HepG2 (cell line): ENCODE measurements around the gene STK39. TPM values are rescaled to one million over a fixed set of nuclear protein-coding genes. Genes with fewer than 3 reads are reported as not detected.

Source experiments
- ATAC-seq: fragments of 200-7000 bp; cut with Tn5 transposase; 3 replicates; pipeline ENCODE4 v1.9.1; 2020; ENCODE audit warnings: mild to moderate bottlenecking, moderate library complexity
- BruUV-seq: library from RNA; stranded (reverse); fragments of 400-500 nt; replicated peaks from 2 replicates; lab custom pipeline; 2021; lab: Mats Ljungman, UMichigan
- CTCF ChIA-PET: fragments of 300-600 bp; formaldehyde crosslinking; extraction: SDS; loops from one replicate; lab custom pipeline; 2021; ENCODE audit warnings: low total read pairs, inconsistent platforms, low intra/inter-chr PET ratio; lab: Yijun Ruan, JAX
- POLR2A ChIA-PET: fragments of 350-600 bp; sonication (Branson Sonifier 250); formaldehyde crosslinking; loops from one replicate; lab custom pipeline; 2020; ENCODE audit warnings: antibody characterized with exemption, inconsistent platforms; lab: Yijun Ruan, JAX
- DNase-seq: peaks from one replicate; pipeline ENCODE4 v3.0.0-alpha.2; 2015; ENCODE audit warnings: low spot score
- FAIRE-seq: peaks from 3 replicates; lab custom pipeline; 2011; peaks lifted over from hg19 to GRCh38; lab: Jason Lieb, UNC
- H2AFZ ChIP-seq: one replicate; pipeline ENCODE4 v1.6.1; 2011; ENCODE audit warnings: low read length, inconsistent platforms
- H3K27ac ChIP-seq: fragments of 300-600 bp; 3 replicates; pipeline ENCODE4 v1.8.0; 2011; ENCODE audit warnings: mixed run types, mild to moderate bottlenecking, mixed read lengths, low read length, inconsistent platforms; ENCODE audit not compliant: insufficient read depth; ENCODE audit errors: extremely low read length
- H3K27me3 ChIP-seq, 2 experiments: fragments of 200-600 bp in 1 of 2; 2 replicates in 1 of 2; 3 replicates in 1 of 2; pipeline versions ENCODE4 v1.6.0 to v1.8.0; 2011; ENCODE audit warnings: low read length in 2 of 2, mild to moderate bottlenecking in 2 of 2, moderate library complexity in 2 of 2, inconsistent platforms in 1 of 2; ENCODE audit not compliant: insufficient read depth in 2 of 2, control insufficient read depth in 1 of 2
- H3K36me3 ChIP-seq, 2 experiments: fragments of 200-600 bp in 1 of 2; replicated peaks in 1 of 2; 2 replicates in 1 of 2; 3 replicates in 1 of 2; pipeline versions ENCODE4 v1.5.1 to v1.8.0; 2011; ENCODE audit warnings: low read length in 2 of 2, inconsistent platforms in 1 of 2; ENCODE audit not compliant: insufficient read depth in 2 of 2, control insufficient read depth in 1 of 2
- H3K4me1 ChIP-seq: 2 replicates; pipeline ENCODE4 v1.5.1; 2012; ENCODE audit warnings: low read length, inconsistent platforms; ENCODE audit not compliant: insufficient read depth
- H3K4me2 ChIP-seq: 2 replicates; pipeline ENCODE4 v1.6.0; 2011; ENCODE audit warnings: low read depth, low read length, inconsistent platforms
- H3K4me3 ChIP-seq, 3 experiments: fragments of 200-600 bp in 1 of 3; sonication (generic), shearing (Covaris generic) in 1 of 3; replicated peaks in 1 of 3; 2 replicates each; pipeline ENCODE4 v1.5.1; 2011 to 2016; ENCODE audit warnings: low read length in 3 of 3, inconsistent platforms in 2 of 3, low read depth in 2 of 3, mild to moderate bottlenecking in 2 of 3, control low read depth in 1 of 3, mixed read lengths in 1 of 3; ENCODE audit not compliant: insufficient read depth in 1 of 3
- H3K79me2 ChIP-seq: one replicate; pipeline ENCODE4 v1.6.1; 2011; ENCODE audit warnings: low read length, inconsistent platforms; ENCODE audit not compliant: insufficient read depth
- H3K9ac ChIP-seq: 2 replicates; pipeline ENCODE4 v1.6.0; 2011; ENCODE audit warnings: mild to moderate bottlenecking, low read depth, low read length, inconsistent platforms; ENCODE audit not compliant: insufficient read depth
- H3K9me3 ChIP-seq: 2 replicates; pipeline ENCODE4 v1.5.1; 2012; ENCODE audit warnings: mild to moderate bottlenecking, low read length
- H4K20me1 ChIP-seq: 2 replicates; pipeline ENCODE4 v1.6.0; 2011; ENCODE audit warnings: inconsistent platforms, mild to moderate bottlenecking, low read length, moderate library complexity; ENCODE audit not compliant: insufficient read depth
- BCL6 ChIP-seq: IDR thresholded peaks from 2 replicates; pipeline ENCODE4 v1.6.1; 2016; ENCODE audit warnings: missing genetic modification reagents, missing compliant biosample characterization
- CCAR2 ChIP-seq: fragments of 200-400 bp; formaldehyde crosslinking; optimal IDR thresholded peaks from 2 replicates; pipeline ENCODE3; 2018; ENCODE audit warnings: low read depth, mild to moderate bottlenecking, low read length, moderate library complexity
- GTF3A ChIP-seq: sonication (generic); formaldehyde crosslinking; conservative IDR thresholded peaks from 2 replicates; pipeline ENCODE4 v1.4.0; 2020; ENCODE audit warnings: mild to moderate bottlenecking, missing genetic modification reagents
- HMG20B ChIP-seq: conservative IDR thresholded peaks from 2 replicates; pipeline ENCODE4 v1.6.1; 2016; ENCODE audit warnings: missing genetic modification reagents, missing compliant biosample characterization
- MTA1 ChIP-seq: sonication (generic); formaldehyde crosslinking; IDR thresholded peaks from 2 replicates; pipeline ENCODE4 v1.4.0; 2020; ENCODE audit warnings: missing genetic modification reagents, mild to moderate bottlenecking, borderline replicate concordance
- SMC3 ChIP-seq: IDR thresholded peaks from 2 replicates; pipeline ENCODE4 v1.6.1; 2011; ENCODE audit warnings: low read length, improper control_type of control experiment
- STAG1 ChIP-seq: sonication (generic); formaldehyde crosslinking; IDR thresholded peaks from 2 replicates; pipeline ENCODE4 v1.4.0; 2020; ENCODE audit warnings: missing genetic modification reagents
- ZFYVE20 ChIP-seq: sonication (generic); formaldehyde crosslinking; IDR thresholded peaks from 2 replicates; pipeline ENCODE4 v1.8.0; 2023; ENCODE audit warnings: low read depth, mild to moderate bottlenecking, moderate library complexity, missing genetic modification reagents, borderline replicate concordance
- ZKSCAN5 ChIP-seq: sonication (generic); formaldehyde crosslinking; IDR thresholded peaks from 2 replicates; pipeline ENCODE4 v1.5.1; 2020; ENCODE audit warnings: mild to moderate bottlenecking, missing genetic modification reagents
- ZNF260 ChIP-seq: sonication (generic); formaldehyde crosslinking; IDR thresholded peaks from 2 replicates; pipeline ENCODE4 v1.4.0; 2020; ENCODE audit warnings: missing genetic modification reagents, low read depth, mild to moderate bottlenecking, borderline replicate concordance
- ZNF274 ChIP-seq: sonication (generic); formaldehyde crosslinking; IDR thresholded peaks from 2 replicates; pipeline ENCODE4 v1.5.1; 2020; ENCODE audit warnings: mild to moderate bottlenecking, missing genetic modification reagents
- ZNF652 ChIP-seq: IDR thresholded peaks from 2 replicates; pipeline ENCODE4 v1.6.1; 2016; ENCODE audit warnings: low read depth, borderline replicate concordance
- WGBS: methylation state at CpG from one replicate; pipeline ENCODE4 v1.1.6; 2017; ENCODE audit warnings: low lambda C conversion rate; 5-methylcytosine and 5-hydroxymethylcytosine counted together
- in situ Hi-C: cut with HindIII; loops from 2 replicates; pipeline ENCODE4 v1.10.0; 2017; ENCODE audit warnings: low pct_unique_long_range_greater_than_20kb; ENCODE audit not compliant: extremely low pct_ligation_motif_present
- intact Hi-C: fragments of 100-400 bp; cut with micrococcal nuclease; formaldehyde crosslinking; loops from one replicate; pipeline ENCODE4 v1.10.0; 2022; ENCODE audit not compliant: unreplicated experiment
- polyA plus RNA-seq, 8 experiments: library from polyadenylated mRNA; depleted of rRNA in 3 of 8; stranded (reverse) in 7 of 8; unstranded in 1 of 8; fragments of >200 nt; fragmentation: Illumina TruSeq in 4 of 8; extraction: Trizol in 4 of 8; gene quantifications; 2 replicates each; pipeline versions ENCODE4 v1.2.1 to v1.2.3, GENCODE V29; 2011 to 2016; ENCODE audit warnings: low read depth in 4 of 8, missing spikeins in 1 of 8, mixed read lengths in 1 of 8; ENCODE audit not compliant: insufficient read depth in 1 of 8
- total RNA-seq, 5 experiments: library from RNA; depleted of rRNA; stranded (reverse); fragments of >200 nt; fragmentation: Illumina TruSeq; extraction: Trizol; gene quantifications; 2 replicates each; pipeline ENCODE4 v1.2.3, GENCODE V29; 2016; ENCODE audit warnings: low read depth in 1 of 5
- TF ChIP-seq, protein P1 (sequence below): sonication (generic); formaldehyde crosslinking; IDR thresholded peaks from 2 replicates; pipeline ENCODE4 v1.8.1; 2023; ENCODE audit warnings: missing genetic modification reagents, mild to moderate bottlenecking, borderline replicate concordance
- TF ChIP-seq, protein P2 (sequence below): IDR thresholded peaks from 2 replicates; pipeline ENCODE4 v1.6.1; 2012; ENCODE audit warnings: low read depth, low read length, improper control_type of control experiment
- TF ChIP-seq, protein P3 (sequence below): sonication (generic); formaldehyde crosslinking; IDR thresholded peaks from 2 replicates; pipeline ENCODE4 v1.5.0; 2020; ENCODE audit warnings: mild to moderate bottlenecking, missing genetic modification reagents, moderate library complexity

Gene STK39
- total and polyA plus RNA-seq, 2 of the 13 experiments (the other 11 are each of a cell fraction or from before 2014, with no cell fraction given), result 27.3 to 38.4 TPM

DNA sequence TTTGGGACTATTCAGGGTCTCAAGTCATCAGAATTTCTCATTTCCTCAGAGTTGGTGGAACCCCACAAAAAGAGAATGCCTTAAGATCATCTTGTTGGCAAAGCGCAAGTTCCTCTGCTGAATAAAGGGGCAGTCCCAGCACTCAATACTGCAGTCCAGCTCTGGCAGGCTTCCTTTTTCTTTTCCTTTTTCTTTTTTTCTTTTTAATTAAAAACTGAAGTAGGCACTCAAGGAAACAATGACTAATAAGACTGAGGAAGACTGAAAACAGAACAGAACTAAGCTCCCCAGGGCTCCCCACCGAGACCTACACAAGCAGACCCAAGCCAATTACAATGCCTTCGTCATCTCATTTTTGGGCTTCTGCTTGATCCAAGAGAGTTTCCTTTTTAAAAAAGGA is 82.0 kb downstream of the STK39 start:
- peaks cover 46% of the 10 kb centered on the region for H3K4me1 ChIP-seq
- no peak overlapping the region for H3K4me3 ChIP-seq
- ChIA-PET CTCF (no interaction called here), POLR2A (interaction anchor here (1.0 to 2.9 kb wide), 4 partner anchors 10 to 27 kb away, joined by 3 to 23 read pairs (median 10); no protein-coding TSS in a partner anchor)
- FAIRE-seq, result no peak
- in situ Hi-C loops, result no loop called here
- 97% methylated on average over 3 of the region's 3 CpGs for WGBS
- intact Hi-C loops, result loop anchor here (5.0 kb wide), 1 partner anchor 127 kb away; no protein-coding TSS in a partner anchor
- no peak overlapping the region for H3K4me2 ChIP-seq
- BruUV-seq, result no TSS peak
- TF ChIP-seq HMG20B (no peak), BCL6 (no peak), MTA1 (CRISPR knock-in tag) (no peak), GTF3A (CRISPR knock-in tag) (no peak), CCAR2 (no peak), ZFYVE20 (CRISPR knock-in tag) (no peak), ZNF274 (CRISPR knock-in tag) (no peak)
- TF ChIP-seq, protein P1, sequence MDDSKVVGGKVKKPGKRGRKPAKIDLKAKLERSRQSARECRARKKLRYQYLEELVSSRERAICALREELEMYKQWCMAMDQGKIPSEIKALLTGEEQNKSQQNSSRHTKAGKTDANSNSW (CRISPR knock-in tag), result no peak
- peaks cover 1% of the 10 kb centered on the region for H3K79me2 ChIP-seq
- no peaks in the 10 kb centered on the region for H3K27me3 ChIP-seq
- H3K9me3 ChIP-seq, result no peaks in the 10 kb centered on the region
- peak overlapping the region; percentile 80 for H3K27ac ChIP-seq
- no peak for DNase-seq
- no peak overlapping the region for H2AFZ ChIP-seq
- no peak for ATAC-seq
- H3K9ac ChIP-seq, result no peak overlapping the region
- no peaks in the 10 kb centered on the region for H4K20me1 ChIP-seq
- H3K36me3 ChIP-seq, result peaks cover 0 to 34% of the 10 kb centered on the region in 2 experiments; a peak in 3 of 5 replicates

DNA sequence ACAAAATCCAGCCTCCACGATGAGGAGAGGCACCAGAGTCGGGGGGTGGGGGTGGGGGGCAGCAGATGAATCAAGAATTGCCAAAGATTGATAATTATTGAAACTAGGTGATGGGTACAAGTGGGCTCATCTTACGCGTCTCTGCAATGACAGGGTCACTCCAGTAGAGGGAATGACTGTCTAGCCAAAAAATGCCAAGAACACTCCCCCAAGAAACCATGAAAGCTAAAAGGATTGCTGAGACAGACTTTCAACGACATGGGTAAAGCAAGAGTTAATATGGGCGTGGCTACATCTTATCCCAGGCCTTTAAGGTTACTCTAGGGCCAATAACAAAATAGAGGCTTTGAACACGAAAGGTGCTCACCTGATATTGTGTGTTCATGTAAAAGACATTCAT is 86.5 kb downstream of the STK39 start:
- in situ Hi-C loops (loop anchor here (5.0 kb wide), 1 partner anchor 176 kb away; no protein-coding TSS in a partner anchor), intact Hi-C loops (loop anchor here (1.0 kb wide), 2 partner anchors 86 to 176 kb away; partner anchors contain the start of gene STK39)
- no peak overlapping the region for H3K4me3 ChIP-seq
- no TSS peak for BruUV-seq
- FAIRE-seq, result peak; percentile 47
- ChIA-PET POLR2A (interaction anchor here (1.4 kb wide), 1 partner anchor 30 kb away, joined by 3 read pairs; no protein-coding TSS in a partner anchor), CTCF (interaction anchor here (1.3 kb wide), 1 partner anchor 176 kb away, joined by 6 read pairs; no protein-coding TSS in a partner anchor)
- H2AFZ ChIP-seq, result no peak overlapping the region
- no peaks in the 10 kb centered on the region for H3K27me3 ChIP-seq
- peaks cover 5 to 50% of the 10 kb centered on the region in 2 experiments; a peak in 4 of 5 replicates for H3K36me3 ChIP-seq
- 79% methylated on average over 7 of the region's 7 CpGs for WGBS
- no peaks in the 10 kb centered on the region for H4K20me1 ChIP-seq
- H3K4me1 ChIP-seq, result peaks cover 10% of the 10 kb centered on the region
- no peaks in the 10 kb centered on the region for H3K9me3 ChIP-seq
- no peak overlapping the region for H3K27ac ChIP-seq
- no peak overlapping the region for H3K4me2 ChIP-seq
- H3K79me2 ChIP-seq, result no peaks in the 10 kb centered on the region
- ATAC-seq, result peak; percentile 67
- H3K9ac ChIP-seq, result no peak overlapping the region
- DNase-seq, result peak; percentile 60
- TF ChIP-seq ZKSCAN5 (CRISPR knock-in tag) (no peak), STAG1 (CRISPR knock-in tag) (peak; percentile 79), ZNF260 (CRISPR knock-in tag) (no peak), SMC3 (peak; percentile 83), ZNF652 (CRISPR knock-in tag) (peak; percentile 94)
- TF ChIP-seq, protein P2, sequence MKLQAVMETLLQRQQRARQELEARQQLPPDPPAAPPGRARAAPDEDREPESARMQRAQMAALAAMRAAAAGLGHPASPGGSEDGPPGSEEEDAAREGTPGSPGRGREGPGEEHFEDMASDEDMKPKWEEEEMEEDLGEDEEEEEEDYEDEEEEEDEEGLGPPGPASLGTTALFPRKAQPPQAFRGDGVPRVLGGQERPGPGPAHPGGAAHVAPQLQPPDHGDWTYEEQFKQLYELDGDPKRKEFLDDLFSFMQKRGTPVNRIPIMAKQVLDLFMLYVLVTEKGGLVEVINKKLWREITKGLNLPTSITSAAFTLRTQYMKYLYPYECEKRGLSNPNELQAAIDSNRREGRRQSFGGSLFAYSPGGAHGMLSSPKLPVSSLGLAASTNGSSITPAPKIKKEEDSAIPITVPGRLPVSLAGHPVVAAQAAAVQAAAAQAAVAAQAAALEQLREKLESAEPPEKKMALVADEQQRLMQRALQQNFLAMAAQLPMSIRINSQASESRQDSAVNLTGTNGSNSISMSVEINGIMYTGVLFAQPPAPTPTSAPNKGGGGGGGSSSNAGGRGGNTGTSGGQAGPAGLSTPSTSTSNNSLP, result 0 out of 2 replicates have a peak, but pooled peaks have one; percentile 20
- TF ChIP-seq, protein P3, sequence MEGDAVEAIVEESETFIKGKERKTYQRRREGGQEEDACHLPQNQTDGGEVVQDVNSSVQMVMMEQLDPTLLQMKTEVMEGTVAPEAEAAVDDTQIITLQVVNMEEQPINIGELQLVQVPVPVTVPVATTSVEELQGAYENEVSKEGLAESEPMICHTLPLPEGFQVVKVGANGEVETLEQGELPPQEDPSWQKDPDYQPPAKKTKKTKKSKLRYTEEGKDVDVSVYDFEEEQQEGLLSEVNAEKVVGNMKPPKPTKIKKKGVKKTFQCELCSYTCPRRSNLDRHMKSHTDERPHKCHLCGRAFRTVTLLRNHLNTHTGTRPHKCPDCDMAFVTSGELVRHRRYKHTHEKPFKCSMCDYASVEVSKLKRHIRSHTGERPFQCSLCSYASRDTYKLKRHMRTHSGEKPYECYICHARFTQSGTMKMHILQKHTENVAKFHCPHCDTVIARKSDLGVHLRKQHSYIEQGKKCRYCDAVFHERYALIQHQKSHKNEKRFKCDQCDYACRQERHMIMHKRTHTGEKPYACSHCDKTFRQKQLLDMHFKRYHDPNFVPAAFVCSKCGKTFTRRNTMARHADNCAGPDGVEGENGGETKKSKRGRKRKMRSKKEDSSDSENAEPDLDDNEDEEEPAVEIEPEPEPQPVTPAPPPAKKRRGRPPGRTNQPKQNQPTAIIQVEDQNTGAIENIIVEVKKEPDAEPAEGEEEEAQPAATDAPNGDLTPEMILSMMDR (CRISPR knock-in tag), result peak; percentile 57
